Astrocyte (in vitro differentiated cells and primary cell): ENCODE data around the gene OSMR. TPM values are rescaled to one million over a fixed set of nuclear protein-coding genes. Genes with fewer than 3 reads are reported as not detected.
A peak's percentile ranks its signal among the peaks of the same experiment; 100 is the strongest.

Source experiments
- DNase-seq: peaks from one replicate; pipeline ENCODE4 v3.0.0-alpha.2; 2010; ENCODE audit warnings: low read depth
- FAIRE-seq: peaks from 2 replicates; lab custom pipeline; 2011; peaks lifted over from hg19 to GRCh38; lab: Jason Lieb, UNC
- H2AFZ ChIP-seq: 2 replicates; pipeline ENCODE4 v1.6.0; 2012; ENCODE audit warnings: low read depth, low read length, inconsistent platforms
- H3K27ac ChIP-seq: 2 replicates; pipeline ENCODE4 v1.5.1; 2011; ENCODE audit warnings: low read depth, low read length, inconsistent platforms
- H3K27me3 ChIP-seq: 2 replicates; pipeline ENCODE4 v1.6.0; 2011; ENCODE audit warnings: low read length, inconsistent platforms; ENCODE audit not compliant: insufficient read depth
- H3K36me3 ChIP-seq: 2 replicates; pipeline ENCODE4 v1.5.1; 2011; ENCODE audit warnings: low read length, inconsistent platforms; ENCODE audit not compliant: insufficient read depth
- H3K4me1 ChIP-seq: 2 replicates; pipeline ENCODE4 v1.5.1; 2011; ENCODE audit warnings: low read length, inconsistent platforms; ENCODE audit not compliant: insufficient read depth
- H3K4me2 ChIP-seq: 2 replicates; pipeline ENCODE4 v1.6.0; 2012; ENCODE audit warnings: low read length, inconsistent platforms
- H3K4me3 ChIP-seq: 2 replicates; pipeline ENCODE4 v1.5.1; 2011; ENCODE audit warnings: low read depth, mild to moderate bottlenecking, low read length, inconsistent platforms; ENCODE audit not compliant: insufficient read depth
- H3K79me2 ChIP-seq: 2 replicates; pipeline ENCODE4 v1.6.0; 2012; ENCODE audit warnings: mild to moderate bottlenecking, low read length, inconsistent platforms; ENCODE audit not compliant: insufficient read depth
- H3K9ac ChIP-seq: 2 replicates; pipeline ENCODE4 v1.6.0; 2012; ENCODE audit warnings: mild to moderate bottlenecking, low read length, inconsistent platforms
- H3K9me3 ChIP-seq: 2 replicates; pipeline ENCODE4 v1.5.1; 2012; ENCODE audit warnings: low read depth, mild to moderate bottlenecking, low read length, inconsistent platforms; ENCODE audit not compliant: insufficient read depth
- H4K20me1 ChIP-seq: 2 replicates; pipeline ENCODE4 v1.6.0; 2012; ENCODE audit warnings: low read length, inconsistent platforms; ENCODE audit not compliant: insufficient read depth
- H3K27ac Mint-ChIP-seq: one replicate; pipeline ENCODE4 v1.8.0; 2021; ENCODE audit warnings: mild to moderate bottlenecking, mixed read lengths; ENCODE audit not compliant: unreplicated experiment
- H3K27me3 Mint-ChIP-seq: one replicate; pipeline ENCODE4 v1.8.0; 2021; ENCODE audit warnings: low read depth, mixed read lengths; ENCODE audit not compliant: unreplicated experiment
- H3K36me3 Mint-ChIP-seq: one replicate; pipeline ENCODE4 v1.8.0; 2021; ENCODE audit warnings: low read depth, mixed read lengths; ENCODE audit not compliant: unreplicated experiment
- H3K4me1 Mint-ChIP-seq: one replicate; pipeline ENCODE4 v1.8.0; 2021; ENCODE audit warnings: low read depth, mixed read lengths; ENCODE audit not compliant: unreplicated experiment
- H3K4me3 Mint-ChIP-seq: one replicate; pipeline ENCODE4 v1.8.0; 2021; ENCODE audit warnings: mild to moderate bottlenecking, moderate library complexity, mixed read lengths; ENCODE audit not compliant: unreplicated experiment
- H3K9me3 Mint-ChIP-seq: one replicate; pipeline ENCODE4 v1.8.0; 2021; ENCODE audit warnings: mild to moderate bottlenecking, mixed read lengths; ENCODE audit not compliant: unreplicated experiment
- EZH2 ChIP-seq: IDR thresholded peaks from 2 replicates; pipeline ENCODE4 v1.6.1; 2012; ENCODE audit warnings: mild to moderate bottlenecking, low read length, inconsistent platforms; ENCODE audit not compliant: insufficient read depth
- total RNA-seq: library from RNA; stranded (reverse); gene quantifications from 2 replicates; pipeline ENCODE4 v1.2.1, GENCODE V29; 2021
- TF ChIP-seq, protein P1 (sequence below): IDR thresholded peaks from 2 replicates; pipeline ENCODE4 v1.5.1; 2011; ENCODE audit warnings: low read depth, mild to moderate bottlenecking, inconsistent platforms, low read length, moderate library complexity; ENCODE audit not compliant: insufficient read depth

Gene OSMR
- total RNA-seq, 1 donor from 2014 or later, result 38.6 TPM

DNA sequence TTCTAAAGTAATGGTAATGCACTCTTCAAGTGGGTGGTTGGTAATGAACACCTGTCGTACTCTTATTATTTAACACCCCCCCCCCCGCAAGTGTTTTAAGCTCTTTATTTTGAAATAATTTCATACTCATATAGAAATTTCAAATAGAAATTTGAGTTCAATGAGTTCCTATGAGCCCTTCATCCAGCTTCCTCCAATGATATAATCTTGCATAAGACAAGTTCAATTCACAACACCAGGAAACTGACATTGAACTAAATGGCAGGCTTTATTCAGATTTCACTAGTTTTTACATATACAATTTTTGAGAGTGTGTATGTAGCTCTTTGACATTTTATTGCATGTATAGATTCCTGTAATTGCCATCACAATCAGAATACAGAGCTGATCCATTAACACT is 30.9 kb upstream of the OSMR start:
- no peak for DNase-seq
- Mint-ChIP-seq H3K27me3 (no peaks in the 10 kb centered on the region), H3K36me3 (no peaks in the 10 kb centered on the region)

DNA sequence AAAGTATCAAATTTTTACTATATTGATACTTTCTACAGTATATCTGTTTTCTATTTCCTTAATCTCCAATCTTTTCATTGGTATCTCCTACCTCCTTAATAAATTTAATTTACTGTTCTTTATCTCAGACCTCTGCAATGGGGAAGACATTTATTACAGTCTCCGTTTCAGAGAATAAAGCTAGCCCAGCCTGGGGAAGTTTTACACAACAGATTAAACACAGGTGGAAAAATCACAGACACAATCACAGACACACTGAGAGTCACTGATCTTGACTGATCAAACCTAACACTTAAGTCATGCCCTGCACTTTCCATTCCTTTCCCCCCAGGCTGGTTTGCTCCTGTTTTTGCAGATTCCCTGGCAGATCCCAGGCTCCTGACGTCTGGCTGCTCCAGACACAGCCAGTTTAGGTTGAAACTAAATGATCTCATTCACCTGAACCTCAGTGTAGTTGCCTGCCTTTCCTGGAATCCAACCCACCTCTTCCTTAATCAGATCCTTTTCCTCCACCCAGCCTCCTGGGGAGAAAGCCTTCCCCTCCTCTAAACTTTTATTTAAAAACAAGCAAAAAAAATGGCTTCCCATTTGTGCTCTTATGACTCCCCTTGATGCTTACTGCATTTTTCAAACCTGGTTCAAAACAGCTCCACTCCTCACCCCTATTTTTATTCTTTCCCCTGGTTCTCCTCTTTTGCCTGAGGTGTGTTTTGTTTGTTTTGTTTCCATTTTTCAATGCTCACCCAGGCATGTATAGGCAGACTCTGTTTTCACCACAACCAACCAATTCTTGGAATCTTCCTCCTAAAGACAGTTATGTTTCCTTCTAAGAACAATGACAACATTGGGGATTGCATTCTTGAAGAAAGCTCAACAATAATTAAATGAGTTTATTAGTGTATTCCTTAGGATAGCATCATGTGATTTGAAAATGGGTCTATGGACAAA is 29.5 kb upstream of the OSMR start:
- FAIRE-seq (no peak), DNase-seq (no peak)
- H3K27ac Mint-ChIP-seq, result peak overlapping the region; percentile 70
- no peak overlapping the region for H3K4me2 ChIP-seq
- H3K27me3 ChIP-seq, result no peaks in the 10 kb centered on the region
- no peak overlapping the region for H3K9ac ChIP-seq
- H4K20me1 ChIP-seq, result peaks cover 3% of the 10 kb centered on the region
- TF ChIP-seq EZH2, result no peak
- TF ChIP-seq, protein P1, sequence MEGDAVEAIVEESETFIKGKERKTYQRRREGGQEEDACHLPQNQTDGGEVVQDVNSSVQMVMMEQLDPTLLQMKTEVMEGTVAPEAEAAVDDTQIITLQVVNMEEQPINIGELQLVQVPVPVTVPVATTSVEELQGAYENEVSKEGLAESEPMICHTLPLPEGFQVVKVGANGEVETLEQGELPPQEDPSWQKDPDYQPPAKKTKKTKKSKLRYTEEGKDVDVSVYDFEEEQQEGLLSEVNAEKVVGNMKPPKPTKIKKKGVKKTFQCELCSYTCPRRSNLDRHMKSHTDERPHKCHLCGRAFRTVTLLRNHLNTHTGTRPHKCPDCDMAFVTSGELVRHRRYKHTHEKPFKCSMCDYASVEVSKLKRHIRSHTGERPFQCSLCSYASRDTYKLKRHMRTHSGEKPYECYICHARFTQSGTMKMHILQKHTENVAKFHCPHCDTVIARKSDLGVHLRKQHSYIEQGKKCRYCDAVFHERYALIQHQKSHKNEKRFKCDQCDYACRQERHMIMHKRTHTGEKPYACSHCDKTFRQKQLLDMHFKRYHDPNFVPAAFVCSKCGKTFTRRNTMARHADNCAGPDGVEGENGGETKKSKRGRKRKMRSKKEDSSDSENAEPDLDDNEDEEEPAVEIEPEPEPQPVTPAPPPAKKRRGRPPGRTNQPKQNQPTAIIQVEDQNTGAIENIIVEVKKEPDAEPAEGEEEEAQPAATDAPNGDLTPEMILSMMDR, result no peak
- H3K36me3 Mint-ChIP-seq, result no peaks in the 10 kb centered on the region
- no peaks in the 10 kb centered on the region for H3K4me1 ChIP-seq
- H2AFZ ChIP-seq, result no peak overlapping the region
- no peak overlapping the region for H3K4me3 Mint-ChIP-seq
- no peak overlapping the region for H3K4me3 ChIP-seq
- no peak overlapping the region for H3K27ac ChIP-seq
- no peaks in the 10 kb centered on the region for H3K9me3 Mint-ChIP-seq
- no peaks in the 10 kb centered on the region for H3K9me3 ChIP-seq
- H3K4me1 Mint-ChIP-seq, result peaks cover 11% of the 10 kb centered on the region
- H3K36me3 ChIP-seq, result no peaks in the 10 kb centered on the region
- H3K27me3 Mint-ChIP-seq, result no peaks in the 10 kb centered on the region
- no peaks in the 10 kb centered on the region for H3K79me2 ChIP-seq

More for the DNA sequence above, 30.9 kb upstream of the OSMR start:
- Mint-ChIP-seq H3K4me3 (no peak overlapping the region), H3K27ac (no peak overlapping the region), H3K4me1 (peaks cover 11% of the 10 kb centered on the region), H3K9me3 (no peaks in the 10 kb centered on the region)
- H3K79me2 ChIP-seq, result no peaks in the 10 kb centered on the region
- H2AFZ ChIP-seq, result no peak overlapping the region
- H3K4me1 ChIP-seq, result no peaks in the 10 kb centered on the region
- TF ChIP-seq, protein P1, result no peak
- TF ChIP-seq EZH2, result no peak
- no peak overlapping the region for H3K27ac ChIP-seq
- H4K20me1 ChIP-seq, result no peaks in the 10 kb centered on the region
- H3K9ac ChIP-seq, result no peak overlapping the region
- H3K4me2 ChIP-seq, result no peak overlapping the region
- no peaks in the 10 kb centered on the region for H3K36me3 ChIP-seq
- no peak overlapping the region for H3K4me3 ChIP-seq
- H3K9me3 ChIP-seq, result no peaks in the 10 kb centered on the region
- H3K27me3 ChIP-seq, result no peaks in the 10 kb centered on the region
- no peak for FAIRE-seq

DNA sequence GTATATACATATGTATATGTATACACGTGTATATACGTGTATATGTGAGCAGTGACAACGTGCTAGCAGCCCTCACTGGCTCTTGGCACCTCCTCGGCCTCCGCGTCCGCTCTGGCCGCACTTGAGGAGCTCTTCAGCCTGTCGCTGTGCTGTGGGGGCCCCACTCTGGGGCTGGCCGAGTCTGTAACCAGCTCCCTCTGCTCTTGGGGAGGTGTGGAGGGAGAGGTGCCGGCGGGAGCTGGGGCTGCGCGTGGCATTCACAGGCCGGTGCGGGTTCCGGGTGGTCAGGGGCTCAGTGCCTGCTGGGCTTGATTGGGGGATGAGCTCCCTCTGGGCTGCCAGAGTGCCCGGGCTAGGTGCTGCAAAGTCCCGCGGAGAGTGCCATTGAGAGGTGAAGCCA is 24.1 kb upstream of the OSMR start:
- Mint-ChIP-seq H3K9me3 (no peaks in the 10 kb centered on the region), H3K27me3 (no peaks in the 10 kb centered on the region), H3K36me3 (peaks cover under 1% of the 10 kb centered on the region), H3K27ac (no peak overlapping the region), H3K4me1 (peaks cover 1% of the 10 kb centered on the region), H3K4me3 (no peak overlapping the region)
- Histone ChIP-seq H3K4me1 (peaks cover 8% of the 10 kb centered on the region), H3K27ac (no peak overlapping the region), H3K27me3 (no peaks in the 10 kb centered on the region), H3K79me2 (peaks cover under 1% of the 10 kb centered on the region), H3K4me2 (no peak overlapping the region), H3K36me3 (no peaks in the 10 kb centered on the region), H2AFZ (no peak overlapping the region), H3K4me3 (no peak overlapping the region), H3K9ac (no peak overlapping the region), H3K9me3 (no peaks in the 10 kb centered on the region), H4K20me1 (peaks cover 3% of the 10 kb centered on the region)
- DNase-seq (no peak), FAIRE-seq (no peak)
- TF ChIP-seq EZH2, result no peak
- TF ChIP-seq, protein P1, result no peak
